Esophagus squamous epithelium (tissue), 4 donors: Measurements from ENCODE around the gene MGMT.

Experiments
- CTCF ChIP-seq, 6 experiments: fragments of 450-650 bp in 4 of 6; fragments of 200-600 bp in 2 of 6; sonication (generic) in 2 of 6; IDR thresholded peaks; one replicate each; pipeline ENCODE4 v1.5.1; 2016 to 2019; ENCODE audit warnings: antibody characterized with exemption in 6 of 6, mild to moderate bottlenecking in 4 of 6, moderate library complexity in 4 of 6
- POLR2A ChIP-seq, 4 donors: fragments of 450-650 bp; IDR thresholded peaks; one replicate each; pipeline ENCODE4 v1.6.1; 2017; ENCODE audit warnings: antibody characterized with exemption in 4 of 4, mild to moderate bottlenecking in 4 of 4, moderate library complexity in 3 of 4

GRCh38 chr10:129459762-129460539, 7.1 kb upstream of the MGMT start:
- TF ChIP-seq POLR2A (IDR thresholded peaks at IDR 0.05) (no peak), CTCF (IDR thresholded peaks at IDR 0.05) (no peak)
